H1 (cell line): Measurements from ENCODE around the gene SNRNP40. TPM values are rescaled to one million over a fixed set of nuclear protein-coding genes. Genes with fewer than 3 reads are reported as not detected.

Source experiments
- CTCF ChIA-PET: fragments of 300-600 bp; sonication (Branson Sonifier 250); formaldehyde crosslinking; loops from one replicate; lab custom pipeline; 2021; ENCODE audit not compliant: partially characterized antibody; lab: Charles Lee
- POLR2A ChIA-PET: fragments of 300-600 bp; sonication (Branson Sonifier 250); formaldehyde crosslinking; loops from one replicate; lab custom pipeline; 2021; ENCODE audit warnings: inconsistent platforms; ENCODE audit not compliant: partially characterized antibody; lab: Charles Lee
- DNase-seq, 2 experiments: peaks; one replicate each; pipeline versions ENCODE4 v3.0.0 to v3.0.0-alpha.2; 2010 to 2022; ENCODE audit warnings: low spot score in 2 of 2, low read depth in 1 of 2, mixed read lengths in 1 of 2
- FAIRE-seq: peaks from 2 replicates; lab custom pipeline; 2011; peaks lifted over from hg19 to GRCh38; lab: Jason Lieb, UNC
- H2AFZ ChIP-seq: 2 replicates; pipeline ENCODE4 v1.8.1; 2012; ENCODE audit warnings: low read length, inconsistent platforms
- H2AK5ac ChIP-seq: 2 replicates; pipeline ENCODE4 v1.6.1; 2013; ENCODE audit warnings: low read depth, low read length
- H2BK120ac ChIP-seq: replicated peaks from 2 replicates; pipeline ENCODE3; 2013; ENCODE audit warnings: low read depth, low read length, inconsistent platforms
- H2BK12ac ChIP-seq: 2 replicates; pipeline ENCODE4 v1.6.1; 2013; ENCODE audit warnings: low read depth, low read length
- H2BK15ac ChIP-seq: 2 replicates; pipeline ENCODE4 v1.6.1; 2013; ENCODE audit warnings: low read length
- H2BK20ac ChIP-seq: 2 replicates; pipeline ENCODE4 v1.6.1; 2013; ENCODE audit warnings: low read length
- H2BK5ac ChIP-seq: 2 replicates; pipeline ENCODE4 v1.6.1; 2013; ENCODE audit warnings: low read depth, low read length
- H3K14ac ChIP-seq: 2 replicates; pipeline ENCODE4 v1.6.1; 2013; ENCODE audit warnings: inconsistent platforms; ENCODE audit not compliant: insufficient read length
- H3K18ac ChIP-seq: 2 replicates; pipeline ENCODE4 v1.6.1; 2013; ENCODE audit warnings: low read length; ENCODE audit errors: extremely low read depth
- H3K23ac ChIP-seq: 2 replicates; pipeline ENCODE4 v1.6.1; 2013; ENCODE audit warnings: inconsistent platforms; ENCODE audit not compliant: insufficient read length
- H3K23me2 ChIP-seq: 2 replicates; pipeline ENCODE4 v1.6.1; 2013; ENCODE audit warnings: low read depth, low read length
- H3K27ac ChIP-seq: 2 replicates; pipeline ENCODE4 v1.6.1; 2011; ENCODE audit warnings: low read depth, low read length, inconsistent platforms
- H3K27me3 ChIP-seq, 4 experiments: replicated peaks in 1 of 4; 1 replicate in 1 of 4; 2 replicates in 3 of 4; pipeline versions ENCODE4 v1.6.1 to v1.8.1; 2011 to 2013; ENCODE audit warnings: low read length in 3 of 4, mild to moderate bottlenecking in 3 of 4, inconsistent platforms in 2 of 4, mixed read lengths in 2 of 4, moderate library complexity in 1 of 4; ENCODE audit not compliant: control insufficient read depth in 3 of 4, insufficient read depth in 3 of 4; ENCODE audit errors: extremely low read depth in 1 of 4
- H3K36me3 ChIP-seq, 4 experiments: 2 replicates each; pipeline versions ENCODE4 v1.6.1 to v1.8.1; 2011 to 2013; ENCODE audit warnings: mild to moderate bottlenecking in 4 of 4, low read length in 3 of 4, moderate library complexity in 2 of 4, control low read depth in 1 of 4, inconsistent platforms in 1 of 4; ENCODE audit not compliant: insufficient read depth in 4 of 4, control insufficient read depth in 2 of 4
- H3K4ac ChIP-seq: replicated peaks from 2 replicates; pipeline ENCODE3; 2013; ENCODE audit warnings: low read length, low read depth, mixed read lengths, inconsistent platforms; ENCODE audit not compliant: insufficient read length
- H3K4me1 ChIP-seq, 4 experiments: replicated peaks in 1 of 4; 1 replicate in 1 of 4; 2 replicates in 3 of 4; pipeline versions ENCODE4 v1.6.1 to v1.8.1; 2011 to 2013; ENCODE audit warnings: low read length in 3 of 4, inconsistent platforms in 2 of 4, mixed read lengths in 1 of 4; ENCODE audit not compliant: insufficient read depth in 4 of 4, control insufficient read depth in 3 of 4
- H3K4me2 ChIP-seq, 2 experiments: 2 replicates each; pipeline versions ENCODE4 v1.6.1 to v1.8.1; 2011 to 2013; ENCODE audit warnings: low read depth in 2 of 2, low read length in 2 of 2, control low read depth in 1 of 2, inconsistent platforms in 1 of 2, mild to moderate bottlenecking in 1 of 2; ENCODE audit not compliant: insufficient read depth in 1 of 2
- H3K4me3 ChIP-seq, 4 experiments: fragments of 200-600, 300-600 bp in 1 of 4; sonication (generic), shearing (Covaris generic), sonication (Bioruptor Twin) in 1 of 4; 2 replicates each; pipeline versions ENCODE4 v1.5.1 to v1.8.1; 2011 to 2016; ENCODE audit warnings: low read length in 4 of 4, low read depth in 3 of 4, control low read depth in 2 of 4, inconsistent platforms in 2 of 4, mild to moderate bottlenecking in 2 of 4, mixed read lengths in 1 of 4, moderate library complexity in 1 of 4; ENCODE audit not compliant: insufficient read depth in 2 of 4; ENCODE audit errors: extremely low read depth in 1 of 4
- H3K56ac ChIP-seq: replicated peaks from 2 replicates; pipeline ENCODE3; 2013; ENCODE audit warnings: low read depth, mild to moderate bottlenecking, mixed read lengths, low read length, inconsistent platforms; ENCODE audit not compliant: insufficient read length
- H3K79me1 ChIP-seq: 2 replicates; pipeline ENCODE4 v1.6.1; 2013; ENCODE audit warnings: low read depth, low read length, control low read depth
- H3K79me2 ChIP-seq, 2 experiments: 2 replicates each; pipeline versions ENCODE4 v1.6.1 to v1.8.1; 2012 to 2013; ENCODE audit warnings: low read length in 2 of 2, mild to moderate bottlenecking in 2 of 2, inconsistent platforms in 1 of 2; ENCODE audit not compliant: insufficient read depth in 2 of 2, control insufficient read depth in 1 of 2
- H3K9ac ChIP-seq, 4 experiments: replicated peaks in 1 of 4; 1 replicate in 1 of 4; 2 replicates in 3 of 4; pipeline versions ENCODE4 v1.6.1 to v1.8.1; 2011 to 2013; ENCODE audit warnings: low read depth in 3 of 4, low read length in 3 of 4, control low read depth in 2 of 4, mild to moderate bottlenecking in 2 of 4, moderate library complexity in 2 of 4, inconsistent platforms in 1 of 4; ENCODE audit errors: extremely low read depth in 1 of 4
- H3K9me3 ChIP-seq, 2 experiments: 2 replicates each; pipeline versions ENCODE4 v1.6.1 to v1.8.1; 2012 to 2013; ENCODE audit warnings: mild to moderate bottlenecking in 2 of 2, moderate library complexity in 2 of 2, control low read depth in 1 of 2, inconsistent platforms in 1 of 2, low read depth in 1 of 2, low read length in 1 of 2, mixed read lengths in 1 of 2; ENCODE audit not compliant: insufficient read depth in 2 of 2
- H4K20me1 ChIP-seq, 2 experiments: replicated peaks in 1 of 2; 2 replicates each; pipeline versions ENCODE3 to v1.8.1; 2011 to 2013; ENCODE audit warnings: inconsistent platforms in 2 of 2, low read length in 2 of 2, mild to moderate bottlenecking in 1 of 2; ENCODE audit not compliant: insufficient read depth in 2 of 2, control insufficient read depth in 1 of 2
- H4K5ac ChIP-seq: 2 replicates; pipeline ENCODE4 v1.6.1; 2013; ENCODE audit warnings: low read length, low read depth, mixed read lengths, inconsistent platforms; ENCODE audit not compliant: insufficient read length
- H4K8ac ChIP-seq: 2 replicates; pipeline ENCODE4 v1.8.0; 2013; ENCODE audit warnings: mild to moderate bottlenecking, moderate library complexity, low read length, inconsistent platforms; ENCODE audit not compliant: insufficient read depth; ENCODE audit errors: extremely low read depth
- H4K91ac ChIP-seq: replicated peaks from 2 replicates; pipeline ENCODE3; 2013; ENCODE audit warnings: low read length, mixed read lengths, inconsistent platforms; ENCODE audit not compliant: insufficient read length
- JUND ChIP-seq: IDR thresholded peaks from 2 replicates; pipeline ENCODE4 v1.6.1; 2011; ENCODE audit warnings: mild to moderate bottlenecking, improper control_type of control experiment, low read length
- SIN3A ChIP-seq, 2 experiments: IDR thresholded peaks in 1 of 2; conservative IDR thresholded peaks in 1 of 2; 2 replicates each; pipeline ENCODE4 v1.6.1; 2011 to 2012; ENCODE audit warnings: low read length in 2 of 2, improper control_type of control experiment in 1 of 2, low read depth in 1 of 2, mild to moderate bottlenecking in 1 of 2
- WGBS, 2 experiments: shearing (Covaris generic) in 1 of 2; methylation state at CpG; one replicate each; pipeline versions ENCODE4 v1.1.6 to v1.1.7; 2013 to 2015; ENCODE audit warnings: low lambda C conversion rate in 2 of 2, mixed read lengths in 2 of 2, inconsistent platforms in 1 of 2, low coverage in 1 of 2, missing lambda C conversion rate in 1 of 2; ENCODE audit not compliant: insufficient replicate concordance in 2 of 2, insufficient coverage in 1 of 2, insufficient read length in 1 of 2; ENCODE audit errors: extremely low coverage in 1 of 2, missing lambda C conversion rate in 1 of 2; 5-methylcytosine and 5-hydroxymethylcytosine counted together
- polyA plus RNA-seq, 7 experiments: library from polyadenylated mRNA; depleted of rRNA in 3 of 7; stranded (reverse) in 5 of 7; unstranded in 2 of 7; fragments of >200 nt in 5 of 7; fragments of 200-250 nt in 2 of 7; gene quantifications; 1 replicate in 5 of 7; 2 replicates in 1 of 7; 4 replicates in 1 of 7; pipeline versions ENCODE4 v1.2.1 to v1.2.3, GENCODE V29; 2011 to 2013; ENCODE audit warnings: missing spikeins in 2 of 7, mixed read lengths in 2 of 7
- total RNA-seq: library from RNA; stranded (reverse); fragmentation: NEBNext Ultra II Directional; extraction: Animal tissue kit (Norgen Biotek cat#: 25700); gene quantifications from 2 replicates; pipeline ENCODE4 v1.2.1, GENCODE V29; 2021
- TF ChIP-seq, protein P1 (sequence below): IDR thresholded peaks from 2 replicates; pipeline ENCODE4 v1.6.1; 2011; ENCODE audit warnings: low read length, improper control_type of control experiment

SNRNP40 gene
- total and polyA plus RNA-seq, 2 of the 8 experiments (the other 6 are each of a cell fraction or from before 2014, with no cell fraction given): 97.4 to 113 TPM

DNA sequence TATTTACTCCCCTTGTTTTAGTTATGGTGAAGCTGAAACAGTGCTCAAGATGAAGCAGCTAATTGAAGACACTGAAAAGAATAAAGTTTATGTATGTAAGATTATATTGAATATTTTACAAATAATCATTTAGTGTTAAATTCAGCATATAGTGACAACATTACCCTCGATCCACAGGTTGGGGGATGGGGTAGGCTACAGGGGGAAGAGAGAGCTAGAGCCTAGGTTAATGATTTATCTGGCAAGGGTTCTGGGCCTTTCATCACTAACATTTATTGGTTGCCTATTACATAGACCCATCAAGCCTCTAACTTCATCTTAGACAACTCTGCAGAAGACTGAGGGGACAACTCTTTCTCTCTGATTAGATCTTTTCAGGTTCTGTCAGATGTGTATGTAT, 21.6 kb upstream of the SNRNP40 start:
- Histone ChIP-seq H3K27ac (no peak overlapping the region), H2BK12ac (no peak overlapping the region), H2BK15ac (no peak overlapping the region), H4K20me1 (peaks cover 2% of the 10 kb centered on the region in 2 experiments), H3K56ac (no peak overlapping the region), H3K4ac (no peak overlapping the region), H3K27me3 (no peaks in the 10 kb centered on the region), H4K8ac (no peak overlapping the region), H3K23me2 (no peaks in the 10 kb centered on the region), H3K4me3 (no peak overlapping the region), H3K9me3 (no peaks in the 10 kb centered on the region), H3K23ac (no peak overlapping the region), H3K18ac (no peak overlapping the region), H2AFZ (no peak overlapping the region), H3K14ac (no peak overlapping the region), H2BK20ac (no peak overlapping the region), H3K4me2 (no peak overlapping the region), H3K79me2 (no peaks in the 10 kb centered on the region), H2BK5ac (no peak overlapping the region), H3K36me3 (peaks cover 6 to 34% (median 17%) of the 10 kb centered on the region in 4 experiments), H4K91ac (no peak overlapping the region), H3K79me1 (no peaks in the 10 kb centered on the region; the same call in 1 of the 2 replicates), H3K9ac (no peak overlapping the region), H2AK5ac (no peak overlapping the region), H4K5ac (no peak overlapping the region), H2BK120ac (no peak overlapping the region), H3K4me1 (no peaks in the 10 kb centered on the region)
- WGBS, 2 experiments: 83% methylated on average over 1 of the region's 1 CpG; no CpG with 5 or more reads in 1 of the 2 experiments
- no peak for FAIRE-seq
- TF ChIP-seq, protein P1, sequence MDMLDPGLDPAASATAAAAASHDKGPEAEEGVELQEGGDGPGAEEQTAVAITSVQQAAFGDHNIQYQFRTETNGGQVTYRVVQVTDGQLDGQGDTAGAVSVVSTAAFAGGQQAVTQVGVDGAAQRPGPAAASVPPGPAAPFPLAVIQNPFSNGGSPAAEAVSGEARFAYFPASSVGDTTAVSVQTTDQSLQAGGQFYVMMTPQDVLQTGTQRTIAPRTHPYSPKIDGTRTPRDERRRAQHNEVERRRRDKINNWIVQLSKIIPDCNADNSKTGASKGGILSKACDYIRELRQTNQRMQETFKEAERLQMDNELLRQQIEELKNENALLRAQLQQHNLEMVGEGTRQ: no peak
- TF ChIP-seq JUND: no peak
- TF ChIP-seq SIN3A (conservative IDR thresholded peaks at IDR 0.05 in 1 of 2, IDR thresholded peaks at IDR 0.05 in 1 of 2; ENCODE audit: low read depth in 1 of 2, low read length in 2 of 2): no peak
- no peak for DNase-seq
- POLR2A ChIA-PET: interaction anchor here (0.6 to 1.2 kb wide), 2 partner anchors 21 to 166 kb away, joined by 3 to 4 read pairs; partner anchors contain the start of genes SNRNP40 and ZCCHC17
- CTCF ChIA-PET: interaction anchor here (0.6 to 2.4 kb wide), 3 partner anchors 8 to 135 kb away, joined by 3 to 8 read pairs (median 5); no protein-coding TSS in a partner anchor
